Measurements from ENCODE around the gene C4BPB.
A peak's percentile ranks its signal among the peaks of the same experiment; 100 is the strongest.

Gene C4BPB

GRCh38 chr1:207088161-207088560, 499 bp upstream of the C4BPB start:
- no peak for DNase-seq

GRCh38 chr1:207089627-207090355, 1.1 kb downstream of the C4BPB start:
- DNase-seq: no peak

GRCh38 chr1:207091200-207091908, 2.7 kb downstream of the C4BPB start:
- DNase-seq: no peak

- DNase-seq: no peak
These were observed 5.3 kb downstream of the C4BPB start for GRCh38 chr1:207093944-207094343.

GRCh38 chr1:207097871-207098324, 9.2 kb downstream of the C4BPB start:
- no peak for DNase-seq

- DNase-seq: no peak
These were observed 13.1 kb downstream of the C4BPB start for GRCh38 chr1:207101720-207102119.

GRCh38 chr1:207102146-207102545, 13.5 kb downstream of the C4BPB start:
- DNase-seq: no peak

GRCh38 chr1:207102659-207103058, 14.0 kb downstream of the C4BPB start:
- no peak for DNase-seq

- DNase-seq: peak in 1 of 2 donors; percentile 35
These were observed 15.3 kb downstream of the C4BPB start, which contains the start of gene C4BPA for GRCh38 chr1:207103892-207104373. Gene C4BPA, plus strand, starts transcription at chr1:207104233. Its CDS starts 8,793 bp downstream, at chr1:207113026.

GRCh38 chr1:207109004-207109403, 20.3 kb downstream of the C4BPB start:
- no peak for DNase-seq

GRCh38 chr1:207112616-207113296, 24.1 kb downstream of the C4BPB start:
- no peak for DNase-seq

GRCh38 chr1:207115269-207115668, 26.6 kb downstream of the C4BPB start:
- DNase-seq: no peak

GRCh38 chr1:207124389-207124788, 35.7 kb downstream of the C4BPB start:
- DNase-seq: no peak

GRCh38 chr1:207128336-207128921, 39.8 kb downstream of the C4BPB start:
- no peak for DNase-seq

GRCh38 chr1:207129053-207129452, 40.4 kb downstream of the C4BPB start:
- no peak for DNase-seq

GRCh38 chr1:207130252-207131036, 41.8 kb downstream of the C4BPB start:
- no peak for DNase-seq

- no peak for DNase-seq
These were observed 42.5 kb downstream of the C4BPB start for GRCh38 chr1:207131163-207131562.

GRCh38 chr1:207134581-207134980, 45.9 kb downstream of the C4BPB start:
- DNase-seq: peak; percentile 29 to 81

GRCh38 chr1:207139616-207140015, 51.0 kb downstream of the C4BPB start:
- no peak for DNase-seq

GRCh38 chr1:207140536-207140935, 51.9 kb downstream of the C4BPB start:
- no peak for DNase-seq

- peak; percentile 74 to 81 for DNase-seq
These were observed 56.9 kb downstream of the C4BPB start for GRCh38 chr1:207145401-207146058.

All from inflammatory macrophage (primary cell).